ENCODE results near the gene ADCY3. TPM values are rescaled to one million over a fixed set of nuclear protein-coding genes. Genes with fewer than 3 reads are reported as not detected.

The ADCY3 gene
- total and polyA plus RNA-seq, 2 of the 13 experiments (the other 11 are each of a cell fraction or from before 2014, with no cell fraction given) = 0.11 to 0.61 TPM

GRCh38 chr2:24843330-24843860 lies 76.6 kb downstream of the ADCY3 start:
- ATAC-seq = no peak
- Histone ChIP-seq H3K79me2 (ENCODE audit: insufficient read depth, low read length) (no peaks in the 10 kb centered on the region), H3K9ac (ENCODE audit: insufficient read depth, low read depth, low read length) (no peak overlapping the region), H3K4me2 (ENCODE audit: low read depth, low read length) (no peak overlapping the region), H3K36me3 (replicated peaks in 1 of 2; ENCODE audit: control insufficient read depth in 1 of 2, insufficient read depth in 2 of 2, low read length in 2 of 2) (no peaks in the 10 kb centered on the region), H3K4me1 (ENCODE audit: insufficient read depth, low read length) (0 out of 2 replicates have a peak, but pooled peaks cover 9% of the 10 kb centered on the region), H3K4me3 (replicated peaks in 1 of 3; ENCODE audit: insufficient read depth in 1 of 3, low read depth in 2 of 3, low read length in 3 of 3) (no peak overlapping the region), H3K9me3 (ENCODE audit: low read length) (peaks cover 8% of the 10 kb centered on the region; the same call in 1 of the 2 replicates), H3K27me3 (ENCODE audit: control insufficient read depth in 1 of 2, insufficient read depth in 2 of 2, low read length in 2 of 2) (peaks cover 11 to 63% of the 10 kb centered on the region in 2 experiments), H4K20me1 (ENCODE audit: insufficient read depth, low read length) (no peaks in the 10 kb centered on the region), H3K27ac (ENCODE audit: extremely low read length, insufficient read depth, low read length) (no peak overlapping the region), H2AFZ (ENCODE audit: low read length) (no peak overlapping the region)
- in situ Hi-C loops (cut with HindIII; ENCODE audit: extremely low pct_ligation_motif_present, low pct_unique_long_range_greater_than_20kb) (no loop called here), intact Hi-C loops (cut with micrococcal nuclease; ENCODE audit: unreplicated experiment) (no loop called here)
- ChIA-PET POLR2A (no interaction called here), CTCF (ENCODE audit: low intra/inter-chr PET ratio, low total read pairs) (no interaction called here)
- no peak for FAIRE-seq
- DNase-seq (ENCODE audit: low spot score) = no peak
- no TSS peak for BruUV-seq (replicated peaks)
- 71% methylated on average over 12 of the region's 12 CpGs for WGBS (ENCODE audit: low lambda C conversion rate)
- no peak for TF ChIP-seq ZFP37 (CRISPR knock-in tag; IDR thresholded peaks at IDR 0.05; ENCODE audit: borderline replicate concordance)
- no peak for TF ChIP-seq CBFB (CRISPR knock-in tag; IDR thresholded peaks at IDR 0.05)
- TF ChIP-seq AGO2 (optimal IDR thresholded peaks at IDR 0.05; ENCODE audit: low read depth, low read length) = no peak
- TF ChIP-seq TFDP2 (CRISPR knock-in tag; IDR thresholded peaks at IDR 0.05) = no peak
- no peak for TF ChIP-seq SP1 (IDR thresholded peaks at IDR 0.05)
- no peak for TF ChIP-seq SP1 (CRISPR knock-in tag; IDR thresholded peaks at IDR 0.05)
- no peak for TF ChIP-seq ZBTB43 (CRISPR knock-in tag; conservative IDR thresholded peaks at IDR 0.05)
- TF ChIP-seq ZSCAN29 (CRISPR knock-in tag; conservative IDR thresholded peaks at IDR 0.05) = no peak
- TF ChIP-seq ZNF225 (CRISPR knock-in tag; IDR thresholded peaks at IDR 0.05) = no peak
- no peak for TF ChIP-seq SSRP1 (CRISPR knock-in tag; IDR thresholded peaks at IDR 0.05)
- TF ChIP-seq ONECUT2 (CRISPR knock-in tag; IDR thresholded peaks at IDR 0.05) = no peak
- TF ChIP-seq SIN3B (IDR thresholded peaks at IDR 0.05; ENCODE audit: low read length) = no peak
- TF ChIP-seq RBFOX2 (IDR thresholded peaks at IDR 0.05; ENCODE audit: low read depth, low read length) = no peak
- no peak for TF ChIP-seq ZNF382 (CRISPR knock-in tag; IDR thresholded peaks at IDR 0.05; ENCODE audit: borderline replicate concordance)
- no peak for TF ChIP-seq ELF4 (CRISPR knock-in tag; IDR thresholded peaks at IDR 0.05; ENCODE audit: borderline replicate concordance)
- no peak for TF ChIP-seq NFAT5 (CRISPR knock-in tag; IDR thresholded peaks at IDR 0.05)
- no peak for TF ChIP-seq MYC (CRISPR knock-in tag; IDR thresholded peaks at IDR 0.05; ENCODE audit: borderline replicate concordance)

All from HepG2 (cell line).